Prostate gland (tissue), 2 donors: ENCODE results near the gene SLC22A17. TPM values are rescaled to one million over a fixed set of nuclear protein-coding genes. Genes with fewer than 3 reads are reported as not detected.
A peak's percentile ranks its signal among the peaks of the same experiment; 100 is the strongest.

ENCODE experiments used
- DNase-seq: peaks from one replicate; pipeline ENCODE4 v3.0.0-alpha.2; 2019; ENCODE audit warnings: low spot score
- H3K27ac ChIP-seq, 2 donors: fragments of 200-600 bp; sonication (generic); 2 replicates each; pipeline ENCODE4 v1.5.1; 2017 to 2019
- H3K27me3 ChIP-seq: fragments of 200-600 bp; sonication (generic); replicated peaks from 2 replicates; pipeline ENCODE4 v1.5.1; 2019; ENCODE audit not compliant: insufficient read depth
- H3K36me3 ChIP-seq, 2 donors: fragments of 200-600 bp; sonication (generic); 1 replicate in 1 of 2; 2 replicates in 1 of 2; pipeline versions ENCODE4 v1.5.1 to v1.8.1; 2017 to 2019
- H3K4me1 ChIP-seq: fragments of 200-600 bp; sonication (generic); replicated peaks from 2 replicates; pipeline ENCODE4 v1.5.1; 2019
- H3K4me3 ChIP-seq, 2 donors: fragments of 200-600 bp; sonication (generic); 2 replicates each; pipeline ENCODE4 v1.5.1; 2017 to 2019
- H3K9me3 ChIP-seq: fragments of 200-600 bp; sonication (generic); 2 replicates; pipeline ENCODE4 v1.5.1; 2017
- POLR2A ChIP-seq: fragments of 450-650 bp; IDR thresholded peaks from one replicate; pipeline ENCODE4 v1.6.1; 2016; ENCODE audit warnings: antibody characterized with exemption, mild to moderate bottlenecking
- POLR2AphosphoS5 ChIP-seq: sonication (generic); formaldehyde crosslinking; IDR thresholded peaks from one replicate; pipeline ENCODE4 v1.6.1; 2017; ENCODE audit warnings: antibody characterized with exemption
- WGBS: methylation state at CpG from one replicate; pipeline ENCODE4 v1.1.5; 2018; 5-methylcytosine and 5-hydroxymethylcytosine counted together
- intact Hi-C: fragments of 100-400 bp; cut with DNase I; formaldehyde crosslinking; loops from one replicate; pipeline ENCODE4 v1.14.2; 2022
- total RNA-seq, 2 donors: library from RNA; depleted of rRNA; stranded (reverse); fragments of >200 nt; gene quantifications; one replicate each; pipeline ENCODE4 v1.1.0, GENCODE V29; 2016
- TF ChIP-seq, protein P1 (sequence below), 4 experiments: fragments of 200-600 bp in 2 of 4; fragments of 450-650 bp in 2 of 4; sonication (generic) in 2 of 4; IDR thresholded peaks; 1 replicate in 3 of 4; 2 replicates in 1 of 4; pipeline ENCODE4 v1.5.1; 2016 to 2019; ENCODE audit warnings: antibody characterized with exemption in 4 of 4, mild to moderate bottlenecking in 2 of 4, moderate library complexity in 2 of 4

SLC22A17 gene
- total RNA-seq, 2 donors from 2014 or later, result 207 to 351 TPM

DNA sequence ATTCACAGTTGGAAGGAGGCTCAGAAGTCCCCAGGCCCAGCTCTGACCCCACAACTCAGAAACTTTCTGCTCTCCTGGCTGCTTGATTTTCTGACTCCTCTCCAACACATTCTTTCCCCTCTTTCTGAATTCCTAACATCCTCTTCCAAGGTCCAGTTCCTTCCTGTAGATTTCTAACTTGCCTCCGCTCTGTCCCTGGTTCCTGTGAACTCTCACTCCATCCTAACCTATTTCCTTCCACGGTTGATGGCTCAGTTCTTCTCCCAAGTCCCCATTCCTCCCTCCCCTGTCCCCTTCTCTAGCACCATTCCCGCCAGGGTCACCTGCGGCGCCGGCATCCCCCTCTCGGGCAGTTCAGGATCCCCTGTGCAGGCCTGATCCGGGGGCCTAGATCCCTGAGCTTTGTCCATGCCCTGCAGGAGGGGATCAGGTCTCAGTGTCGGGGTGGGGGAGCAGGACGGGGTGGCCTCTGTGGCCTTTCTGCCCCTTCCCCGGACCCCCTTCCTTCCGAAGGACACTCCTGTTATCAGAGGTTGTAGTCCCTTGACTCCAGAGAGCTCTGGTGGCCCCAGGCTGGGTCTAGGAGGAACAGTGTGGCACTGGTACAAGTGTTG lies 6.0 kb upstream of the SLC22A17 start:
- intact Hi-C loops, result no loop called here
- DNase-seq, result no peak
- H3K9me3 ChIP-seq, result no peaks in the 10 kb centered on the region
- peak overlapping the region in 1 of 2 donors; percentile 50 for H3K27ac ChIP-seq
- 88% methylated on average over 12 of the region's 12 CpGs for WGBS
- peaks cover 10% of the 10 kb centered on the region for H3K4me1 ChIP-seq
- peaks cover 0 to 5% of the 10 kb centered on the region in 2 donors for H3K36me3 ChIP-seq
- H3K4me3 ChIP-seq, result no peak overlapping the region
- no peak for TF ChIP-seq POLR2A
- TF ChIP-seq, protein P1, sequence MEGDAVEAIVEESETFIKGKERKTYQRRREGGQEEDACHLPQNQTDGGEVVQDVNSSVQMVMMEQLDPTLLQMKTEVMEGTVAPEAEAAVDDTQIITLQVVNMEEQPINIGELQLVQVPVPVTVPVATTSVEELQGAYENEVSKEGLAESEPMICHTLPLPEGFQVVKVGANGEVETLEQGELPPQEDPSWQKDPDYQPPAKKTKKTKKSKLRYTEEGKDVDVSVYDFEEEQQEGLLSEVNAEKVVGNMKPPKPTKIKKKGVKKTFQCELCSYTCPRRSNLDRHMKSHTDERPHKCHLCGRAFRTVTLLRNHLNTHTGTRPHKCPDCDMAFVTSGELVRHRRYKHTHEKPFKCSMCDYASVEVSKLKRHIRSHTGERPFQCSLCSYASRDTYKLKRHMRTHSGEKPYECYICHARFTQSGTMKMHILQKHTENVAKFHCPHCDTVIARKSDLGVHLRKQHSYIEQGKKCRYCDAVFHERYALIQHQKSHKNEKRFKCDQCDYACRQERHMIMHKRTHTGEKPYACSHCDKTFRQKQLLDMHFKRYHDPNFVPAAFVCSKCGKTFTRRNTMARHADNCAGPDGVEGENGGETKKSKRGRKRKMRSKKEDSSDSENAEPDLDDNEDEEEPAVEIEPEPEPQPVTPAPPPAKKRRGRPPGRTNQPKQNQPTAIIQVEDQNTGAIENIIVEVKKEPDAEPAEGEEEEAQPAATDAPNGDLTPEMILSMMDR (IDR thresholded peaks at IDR 0.05), result no peak
- no peak for TF ChIP-seq POLR2AphosphoS5
- H3K27me3 ChIP-seq, result no peaks in the 10 kb centered on the region

DNA sequence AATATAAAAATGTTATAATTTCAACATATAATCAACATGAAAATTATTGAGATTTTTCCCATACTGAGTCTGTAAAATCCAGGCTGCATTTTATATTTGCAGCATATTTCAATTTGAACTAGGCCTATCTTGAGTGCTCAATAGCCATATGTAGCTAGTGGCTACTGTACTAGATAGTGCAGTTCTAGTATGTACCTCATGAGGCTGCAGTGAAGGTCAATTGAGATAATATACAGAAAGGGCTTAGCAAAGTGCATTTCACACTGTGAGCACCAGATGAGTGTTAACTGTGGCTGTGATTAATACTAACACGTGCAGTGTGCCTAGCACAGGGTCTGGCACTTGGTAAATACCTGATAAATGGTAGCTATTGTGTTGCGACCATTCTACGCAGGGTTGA lies 5.4 kb upstream of the SLC22A17 start:
- H3K27me3 ChIP-seq, result no peaks in the 10 kb centered on the region
- DNase-seq, result no peak
- H3K27ac ChIP-seq, result no peak overlapping the region
- no peaks in the 10 kb centered on the region for H3K9me3 ChIP-seq
- peaks cover 0 to 5% of the 10 kb centered on the region in 2 donors for H3K36me3 ChIP-seq
- intact Hi-C loops, result no loop called here
- 81% methylated on average over 3 of the region's 3 CpGs for WGBS
- H3K4me1 ChIP-seq, result peaks cover 10% of the 10 kb centered on the region
- no peak for TF ChIP-seq POLR2A
- H3K4me3 ChIP-seq, result no peak overlapping the region

DNA sequence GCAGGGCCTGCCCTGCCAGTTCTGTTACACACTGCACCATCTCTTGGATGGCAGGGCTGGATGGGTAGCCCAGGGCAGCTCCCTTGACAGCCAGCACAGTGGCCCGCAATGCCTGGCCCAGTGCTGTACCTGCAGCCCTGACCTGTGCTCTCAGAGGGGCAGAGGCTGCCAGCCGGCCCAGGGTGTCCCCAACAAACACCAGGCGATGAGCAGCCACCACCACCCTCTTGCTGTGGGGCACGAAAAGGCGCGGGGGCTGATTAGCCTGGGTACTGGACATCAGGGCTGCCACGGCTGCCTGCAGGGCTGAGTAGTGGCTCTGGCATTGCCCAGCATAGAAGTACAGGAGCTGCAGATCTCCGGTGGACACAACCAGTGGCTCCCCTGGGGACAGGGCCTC lies 4.6 kb upstream of the SLC22A17 start:
- Histone ChIP-seq H3K27ac (no peak overlapping the region), H3K4me1 (peaks cover 10% of the 10 kb centered on the region), H3K36me3 (peaks cover 0 to 5% of the 10 kb centered on the region in 2 donors), H3K4me3 (no peak overlapping the region), H3K9me3 (no peaks in the 10 kb centered on the region), H3K27me3 (no peaks in the 10 kb centered on the region)
- no peak for DNase-seq
- WGBS, result 82% methylated on average over 7 of the region's 8 CpGs
- TF ChIP-seq POLR2A (no peak), POLR2AphosphoS5 (no peak)
- intact Hi-C loops, result no loop called here

DNA sequence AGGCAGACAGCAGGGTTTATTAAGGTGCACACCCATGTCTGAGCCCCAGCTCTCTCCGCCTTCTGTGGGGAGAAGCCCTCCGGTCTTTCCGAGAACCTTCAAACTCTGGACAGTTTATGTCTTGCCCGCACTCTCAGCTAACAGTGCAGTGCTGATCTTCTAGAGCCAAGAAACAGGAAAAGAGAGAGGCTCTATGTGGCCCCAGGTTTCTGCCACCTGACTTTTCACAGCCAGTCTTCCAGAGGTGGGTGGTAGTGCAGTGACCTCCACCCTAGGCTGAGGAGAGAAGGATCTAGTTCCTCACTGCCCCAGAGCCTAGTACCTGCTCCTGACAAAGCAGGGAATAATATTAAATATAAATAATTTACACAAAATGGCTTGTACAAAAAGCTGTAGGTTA lies 4.0 kb upstream of the SLC22A17 start:
- Histone ChIP-seq H3K27ac (no peak overlapping the region), H3K9me3 (no peaks in the 10 kb centered on the region), H3K36me3 (peaks cover 0 to 5% of the 10 kb centered on the region in 2 donors), H3K4me3 (no peak overlapping the region), H3K27me3 (no peaks in the 10 kb centered on the region), H3K4me1 (peaks cover 4% of the 10 kb centered on the region)
- 88% methylated on average over 4 of the region's 4 CpGs for WGBS
- no peak for DNase-seq
- TF ChIP-seq, protein P1 (IDR thresholded peaks at IDR 0.05), result no peak
- TF ChIP-seq POLR2AphosphoS5, result no peak
- no peak for TF ChIP-seq POLR2A
- intact Hi-C loops, result no loop called here

DNA sequence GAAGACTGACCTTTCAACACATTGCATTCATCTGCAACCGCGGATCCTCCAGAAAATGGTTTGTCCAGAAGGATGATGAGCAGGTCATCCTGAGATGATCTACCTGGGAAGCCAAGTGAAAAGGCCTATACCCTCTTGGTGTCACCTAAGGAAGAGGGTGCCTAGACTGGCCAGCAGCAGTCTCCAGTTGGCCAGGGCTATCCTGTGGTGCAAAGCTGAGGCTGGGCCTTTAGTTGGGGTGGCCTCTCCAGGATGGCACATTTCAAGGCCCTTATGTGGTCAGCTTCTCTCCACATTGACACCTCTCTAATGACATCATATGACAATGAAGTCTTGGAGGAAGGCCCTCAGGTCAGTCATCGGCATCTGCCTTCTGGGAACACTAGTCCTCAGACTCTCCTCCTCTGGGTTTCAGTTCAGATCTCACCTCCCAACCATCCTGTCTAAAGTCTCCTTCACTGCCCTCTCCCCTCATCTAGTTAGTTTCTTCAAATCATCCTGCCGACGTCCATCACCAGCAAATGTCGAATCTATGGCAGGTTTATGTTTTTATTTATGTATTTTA lies 3.3 kb upstream of the SLC22A17 start:
- intact Hi-C loops, result no loop called here
- Histone ChIP-seq H3K27ac (no peak overlapping the region), H3K9me3 (no peaks in the 10 kb centered on the region), H3K4me3 (no peak overlapping the region), H3K27me3 (no peaks in the 10 kb centered on the region), H3K4me1 (peaks cover 4% of the 10 kb centered on the region), H3K36me3 (peaks cover 0 to 5% of the 10 kb centered on the region in 2 donors)
- TF ChIP-seq POLR2AphosphoS5 (no peak), POLR2A (no peak)
- TF ChIP-seq, protein P1 (IDR thresholded peaks at IDR 0.05), result no peak
- WGBS, result 78% methylated on average over 6 of the region's 6 CpGs
- no peak for DNase-seq

DNA sequence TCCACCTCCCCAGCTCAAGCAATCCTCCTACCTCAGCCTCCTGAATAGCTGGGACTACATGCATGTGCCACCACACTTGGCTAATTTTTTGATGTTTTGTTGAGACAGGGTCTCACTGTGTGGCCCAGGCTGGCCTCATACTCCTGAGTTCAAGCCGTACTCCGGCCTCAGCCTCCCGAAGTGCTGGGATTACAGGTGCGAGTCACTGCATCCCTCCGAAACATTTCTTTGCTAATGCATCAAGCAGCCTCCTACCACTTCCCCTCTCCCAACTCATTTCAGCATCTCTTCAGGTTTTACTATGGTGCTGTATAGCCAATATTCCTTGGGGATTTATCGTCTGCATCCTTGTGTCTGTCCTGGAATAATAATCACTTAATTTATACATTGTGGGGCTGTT lies 2.3 kb upstream of the SLC22A17 start:
- TF ChIP-seq POLR2AphosphoS5, result no peak
- no peak for TF ChIP-seq POLR2A
- TF ChIP-seq, protein P1 (IDR thresholded peaks at IDR 0.05), result no peak
- Histone ChIP-seq H3K27ac (no peak overlapping the region), H3K4me1 (no peaks in the 10 kb centered on the region), H3K27me3 (no peaks in the 10 kb centered on the region), H3K4me3 (no peak overlapping the region), H3K9me3 (no peaks in the 10 kb centered on the region), H3K36me3 (peaks cover 0 to 4% of the 10 kb centered on the region in 2 donors)
- DNase-seq, result no peak
- intact Hi-C loops, result no loop called here
- 88% methylated on average over 6 of the region's 6 CpGs for WGBS
